OCI-LY7 (cell line): ENCODE measurements around the gene CSNK1G2. TPM values are rescaled to one million over a fixed set of nuclear protein-coding genes. Genes with fewer than 3 reads are reported as not detected.

Source experiments
- BruUV-seq: library from RNA; stranded (reverse); fragments of 400-500 nt; replicated peaks from 2 replicates; lab custom pipeline; 2021; lab: Mats Ljungman, UMichigan
- CTCF ChIA-PET: fragments of 300-600 bp; sonication (Branson Sonifier 250); formaldehyde crosslinking; loops from one replicate; lab custom pipeline; 2022; ENCODE audit warnings: antibody characterized with exemption; ENCODE audit not compliant: unreplicated experiment; lab: Charles Lee
- POLR2A ChIA-PET: fragments of 300-600 bp; sonication (Branson Sonifier 250); formaldehyde crosslinking; loops from one replicate; lab custom pipeline; 2022; ENCODE audit warnings: antibody characterized with exemption; lab: Charles Lee
- DNase-seq: peaks from one replicate; pipeline ENCODE4 v3.0.0-alpha.2; 2015; ENCODE audit warnings: low spot score
- H2AFZ ChIP-seq: fragments of 200-600 bp; sonication (generic), shearing (Covaris generic); 2 replicates; pipeline ENCODE4 v1.6.1; 2014; ENCODE audit warnings: mild to moderate bottlenecking, antibody characterized with exemption, low read length, moderate library complexity
- H3K27ac ChIP-seq: fragments of 200-600 bp; sonication (generic); 2 replicates; pipeline ENCODE4 v1.5.1; 2014; ENCODE audit warnings: mixed run types, low read depth, mild to moderate bottlenecking, moderate library complexity, low read length, inconsistent platforms; ENCODE audit not compliant: poor library complexity, severe bottlenecking
- H3K36me3 ChIP-seq: fragments of 200-600 bp; sonication (generic); 2 replicates; pipeline ENCODE4 v1.6.1; 2014; ENCODE audit warnings: mild to moderate bottlenecking, antibody characterized with exemption, low read length, moderate library complexity, mixed read lengths; ENCODE audit not compliant: insufficient read depth
- H3K4me1 ChIP-seq: fragments of 200-600 bp; sonication (generic); 2 replicates; pipeline ENCODE4 v1.5.1; 2014; ENCODE audit warnings: mild to moderate bottlenecking, low read length; ENCODE audit not compliant: insufficient read depth, poor library complexity, severe bottlenecking
- H3K4me2 ChIP-seq: fragments of 200-600 bp; sonication (generic); 2 replicates; pipeline ENCODE4 v1.6.1; 2014; ENCODE audit warnings: mild to moderate bottlenecking, low read length
- H3K4me3 ChIP-seq: fragments of 200-600 bp; sonication (generic); 2 replicates; pipeline ENCODE4 v1.5.1; 2014; ENCODE audit warnings: mild to moderate bottlenecking, low read depth, low read length; ENCODE audit not compliant: poor library complexity, severe bottlenecking
- H3K79me2 ChIP-seq: fragments of 200-600 bp; sonication (generic); 2 replicates; pipeline ENCODE4 v1.6.1; 2016; ENCODE audit warnings: low read depth, mild to moderate bottlenecking, low read length, moderate library complexity, mixed read lengths; ENCODE audit not compliant: insufficient read depth
- H3K9me2 ChIP-seq: fragments of 200-600 bp; sonication (generic); 2 replicates; pipeline ENCODE4 v1.6.1; 2016; ENCODE audit warnings: mild to moderate bottlenecking, low read length, mixed read lengths; ENCODE audit not compliant: insufficient read depth
- H3K9me3 ChIP-seq: fragments of 200-600 bp; sonication (generic); 2 replicates; pipeline ENCODE4 v1.6.1; 2014; ENCODE audit warnings: mild to moderate bottlenecking, mixed run types, low read length, mixed read lengths
- H4K20me1 ChIP-seq: fragments of 200-600 bp; sonication (generic); 2 replicates; pipeline ENCODE4 v1.6.1; 2014; ENCODE audit warnings: mild to moderate bottlenecking, antibody characterized with exemption, low read length, moderate library complexity, mixed read lengths; ENCODE audit not compliant: insufficient read depth
- EZH2phosphoT487 ChIP-seq: fragments of 200-600 bp; sonication (generic); IDR thresholded peaks from 2 replicates; pipeline ENCODE4 v1.6.1; 2018; ENCODE audit warnings: low read depth, borderline replicate concordance, mild to moderate bottlenecking, mixed run types, antibody characterized with exemption, low read length, moderate library complexity, mixed read lengths
- intact Hi-C: fragments of 100-400 bp; cut with micrococcal nuclease; formaldehyde crosslinking; loops from one replicate; pipeline ENCODE4 v1.10.0; 2022; ENCODE audit not compliant: unreplicated experiment
- total RNA-seq, 2 experiments: library from RNA; depleted of rRNA in 1 of 2; stranded (reverse); fragments of >200 nt in 1 of 2; shearing (Covaris generic) in 1 of 2; gene quantifications; 2 replicates each; pipeline ENCODE4 v1.2.3, GENCODE V29; 2014 to 2022
- TF ChIP-seq, protein P1 (sequence below): fragments of 200-600 bp; sonication (generic); conservative IDR thresholded peaks from 2 replicates; pipeline ENCODE4 v1.5.1; 2014; ENCODE audit warnings: mild to moderate bottlenecking, antibody characterized with exemption, low read length, moderate library complexity, mixed read lengths

CSNK1G2 gene
- total RNA-seq, 2 experiments from 2014 or later, result 95.9 to 133 TPM

DNA sequence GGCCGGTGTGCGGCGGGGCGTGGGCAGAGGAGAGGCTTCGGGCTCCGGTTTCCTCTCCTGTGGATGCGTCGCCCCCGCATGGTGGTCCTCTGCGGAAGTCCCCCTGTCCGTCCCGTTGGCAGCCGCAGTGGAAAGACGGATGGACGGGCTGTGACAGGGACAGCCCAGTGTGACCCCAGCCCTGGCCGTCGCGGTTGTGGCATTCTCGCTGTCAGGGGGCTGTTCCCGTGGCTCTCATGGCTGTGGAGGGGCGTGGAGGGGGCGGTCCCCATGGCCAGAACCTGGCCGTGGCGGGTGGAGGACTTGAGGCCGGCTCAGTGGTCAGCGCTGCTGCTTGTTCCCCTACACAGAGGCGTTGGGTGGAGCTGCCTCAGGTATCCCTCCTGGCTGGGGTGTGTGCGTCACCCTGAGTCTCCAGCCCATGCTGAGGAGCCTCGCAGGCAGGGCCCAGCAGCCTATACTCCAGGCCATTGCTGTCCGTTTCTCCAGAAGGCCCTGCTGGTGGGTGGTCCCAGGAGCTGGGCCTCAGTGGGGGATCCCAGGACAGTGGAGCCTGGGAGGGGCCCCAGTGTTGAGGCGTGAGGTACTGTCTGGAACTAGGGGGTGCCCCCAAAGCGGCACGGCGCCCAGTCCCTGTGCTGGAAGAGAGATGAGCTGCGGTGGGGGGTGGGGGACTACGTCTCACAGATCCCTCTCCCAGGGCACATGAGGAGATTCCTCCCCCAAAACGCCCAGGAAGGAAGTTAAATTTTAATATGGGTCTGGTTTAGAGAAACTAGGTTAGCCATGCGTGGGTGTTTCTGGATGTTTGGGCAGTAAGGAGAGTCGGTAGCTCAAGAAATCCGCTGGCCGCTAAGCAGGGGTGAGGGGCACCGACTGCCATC, 20.3 kb downstream of the CSNK1G2 start:
- Histone ChIP-seq H3K79me2 (no peaks in the 10 kb centered on the region), H3K27ac (no peak overlapping the region), H3K4me1 (no peaks in the 10 kb centered on the region), H3K9me2 (no peaks in the 10 kb centered on the region), H3K9me3 (no peaks in the 10 kb centered on the region), H2AFZ (no peak overlapping the region), H3K4me3 (no peak overlapping the region), H3K4me2 (no peak overlapping the region), H3K36me3 (peaks cover 10% of the 10 kb centered on the region), H4K20me1 (no peaks in the 10 kb centered on the region; the same call in 1 of the 2 replicates)
- POLR2A ChIA-PET, result no interaction called here
- no TSS peak for BruUV-seq
- no peak for DNase-seq
- CTCF ChIA-PET, result no interaction called here
- intact Hi-C loops, result no loop called here
- TF ChIP-seq EZH2phosphoT487, result no peak
- TF ChIP-seq, protein P1, sequence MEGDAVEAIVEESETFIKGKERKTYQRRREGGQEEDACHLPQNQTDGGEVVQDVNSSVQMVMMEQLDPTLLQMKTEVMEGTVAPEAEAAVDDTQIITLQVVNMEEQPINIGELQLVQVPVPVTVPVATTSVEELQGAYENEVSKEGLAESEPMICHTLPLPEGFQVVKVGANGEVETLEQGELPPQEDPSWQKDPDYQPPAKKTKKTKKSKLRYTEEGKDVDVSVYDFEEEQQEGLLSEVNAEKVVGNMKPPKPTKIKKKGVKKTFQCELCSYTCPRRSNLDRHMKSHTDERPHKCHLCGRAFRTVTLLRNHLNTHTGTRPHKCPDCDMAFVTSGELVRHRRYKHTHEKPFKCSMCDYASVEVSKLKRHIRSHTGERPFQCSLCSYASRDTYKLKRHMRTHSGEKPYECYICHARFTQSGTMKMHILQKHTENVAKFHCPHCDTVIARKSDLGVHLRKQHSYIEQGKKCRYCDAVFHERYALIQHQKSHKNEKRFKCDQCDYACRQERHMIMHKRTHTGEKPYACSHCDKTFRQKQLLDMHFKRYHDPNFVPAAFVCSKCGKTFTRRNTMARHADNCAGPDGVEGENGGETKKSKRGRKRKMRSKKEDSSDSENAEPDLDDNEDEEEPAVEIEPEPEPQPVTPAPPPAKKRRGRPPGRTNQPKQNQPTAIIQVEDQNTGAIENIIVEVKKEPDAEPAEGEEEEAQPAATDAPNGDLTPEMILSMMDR, result no peak

DNA sequence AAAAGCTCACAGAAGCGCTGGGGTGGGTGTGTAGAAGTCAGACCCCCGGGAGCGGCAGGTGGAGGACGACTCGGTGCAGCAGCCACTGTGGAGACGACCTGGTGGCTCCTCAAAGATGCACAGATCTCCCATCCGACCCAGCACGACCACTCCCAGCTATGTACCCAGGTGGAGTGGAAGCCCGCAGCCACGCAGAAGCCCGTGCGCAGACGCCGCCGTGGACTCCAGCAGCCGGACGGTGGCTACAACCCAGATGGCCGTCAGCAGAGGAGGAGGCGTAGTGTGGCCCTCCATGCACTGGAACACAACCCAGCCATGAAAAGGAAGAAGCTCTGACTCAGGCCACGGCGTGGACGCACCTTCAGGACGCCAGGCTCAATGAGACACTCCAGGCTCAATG, 21.7 kb downstream of the CSNK1G2 start:
- POLR2A ChIA-PET, result interaction anchor here (0.6 kb wide), 1 partner anchor 10 kb away, joined by 6 read pairs; no protein-coding TSS in a partner anchor
- intact Hi-C loops, result no loop called here
- H2AFZ ChIP-seq, result no peak overlapping the region
- no peak overlapping the region for H3K4me2 ChIP-seq
- no peak overlapping the region for H3K27ac ChIP-seq
- no peak overlapping the region for H3K4me3 ChIP-seq
- no peak for DNase-seq
- no peaks in the 10 kb centered on the region for H3K9me2 ChIP-seq
- CTCF ChIA-PET, result no interaction called here
- no peaks in the 10 kb centered on the region for H3K9me3 ChIP-seq
- no peak for TF ChIP-seq EZH2phosphoT487
- TF ChIP-seq, protein P1, result no peak
- no peaks in the 10 kb centered on the region for H3K79me2 ChIP-seq
- H3K36me3 ChIP-seq, result peaks cover 10% of the 10 kb centered on the region
- no peaks in the 10 kb centered on the region; the same call in 1 of the 2 replicates for H4K20me1 ChIP-seq
- H3K4me1 ChIP-seq, result no peaks in the 10 kb centered on the region
- BruUV-seq, result no TSS peak

DNA sequence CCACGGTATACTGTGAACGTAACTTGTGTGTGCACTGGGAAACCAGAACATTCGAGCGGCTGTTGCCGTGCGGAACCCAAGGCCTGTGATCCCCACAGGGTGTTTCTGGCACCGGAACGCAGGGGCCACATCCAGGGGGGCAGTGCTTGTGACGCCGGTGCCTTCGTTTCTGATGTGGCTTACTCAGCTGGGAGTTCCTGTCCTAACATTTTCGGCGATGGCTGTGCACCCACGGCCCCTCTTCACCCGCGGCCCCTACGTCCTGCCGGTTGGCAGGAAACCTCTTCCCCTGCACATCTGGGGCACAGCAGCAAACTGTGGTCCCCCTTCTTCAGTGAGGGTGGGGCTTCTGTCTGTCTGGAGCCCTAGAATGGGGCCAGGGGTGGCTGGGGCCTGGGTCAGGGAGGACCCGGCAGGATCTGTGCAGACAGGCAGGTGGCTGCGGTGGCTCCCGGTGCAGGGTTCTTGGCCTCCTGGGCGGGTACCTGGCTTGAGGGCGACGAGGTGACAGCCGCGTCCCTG, 26.2 kb downstream of the CSNK1G2 start:
- no peaks in the 10 kb centered on the region for H3K9me2 ChIP-seq
- H3K4me2 ChIP-seq, result no peak overlapping the region
- H3K9me3 ChIP-seq, result no peaks in the 10 kb centered on the region
- no peaks in the 10 kb centered on the region; the same call in 1 of the 2 replicates for H4K20me1 ChIP-seq
- no peak overlapping the region for H2AFZ ChIP-seq
- ChIA-PET CTCF (no interaction called here), POLR2A (no interaction called here)
- no peak for TF ChIP-seq EZH2phosphoT487
- TF ChIP-seq, protein P1, result no peak
- intact Hi-C loops, result no loop called here
- H3K27ac ChIP-seq, result no peak overlapping the region
- no peak overlapping the region for H3K4me3 ChIP-seq
- H3K36me3 ChIP-seq, result peaks cover 25% of the 10 kb centered on the region
- H3K79me2 ChIP-seq, result no peaks in the 10 kb centered on the region
- no peaks in the 10 kb centered on the region for H3K4me1 ChIP-seq
- no TSS peak for BruUV-seq
- DNase-seq, result no peak
